Common myeloid progenitor, CD34-positive (primary cell): Measurements from ENCODE around the gene MCF2L.
"Not testable (repeated sequence)": the region's sequence is repeated elsewhere in the genome, so short reads cannot be mapped to it uniquely, and the experiment has no call there.

ENCODE experiments used
- CTCF ChIA-PET: fragments of 350-600 bp; sonication (Branson Sonifier 250); formaldehyde crosslinking; loops from one replicate; lab custom pipeline; 2021; ENCODE audit warnings: antibody characterized with exemption; lab: Charles Lee
- POLR2A ChIA-PET: fragments of 350-600 bp; sonication (Branson Sonifier 250); formaldehyde crosslinking; loops from one replicate; lab custom pipeline; 2021; ENCODE audit warnings: antibody characterized with exemption; lab: Charles Lee
- DNase-seq, 3 donors: peaks; one replicate each; pipeline versions ENCODE4 v3.0.0 to v3.0.0-alpha.2; 2013
- H3K27ac ChIP-seq, 2 experiments: 1 replicate in 1 of 2; 2 replicates in 1 of 2; pipeline ENCODE4 v1.7.0; 2013; ENCODE audit warnings: inconsistent platforms in 2 of 2, low read length in 2 of 2, mild to moderate bottlenecking in 2 of 2, low read depth in 1 of 2, moderate library complexity in 1 of 2; ENCODE audit not compliant: severe bottlenecking in 2 of 2, insufficient read depth in 1 of 2, poor library complexity in 1 of 2
- H3K27me3 ChIP-seq, 5 experiments: replicated peaks in 2 of 5; 1 replicate in 3 of 5; 2 replicates in 2 of 5; pipeline versions ENCODE4 v1.6.1 to v1.7.0; 2013; ENCODE audit warnings: low read length in 4 of 5, mild to moderate bottlenecking in 2 of 5, moderate library complexity in 2 of 5, inconsistent platforms in 1 of 5; ENCODE audit not compliant: insufficient read depth in 5 of 5, control insufficient read depth in 4 of 5
- H3K36me3 ChIP-seq, 4 experiments: 1 replicate in 2 of 4; 2 replicates in 2 of 4; pipeline versions ENCODE4 v1.6.1 to v1.7.0; 2013; ENCODE audit warnings: low read length in 3 of 4, control low read depth in 1 of 4, mild to moderate bottlenecking in 1 of 4; ENCODE audit not compliant: control insufficient read depth in 4 of 4, insufficient read depth in 4 of 4
- H3K4me1 ChIP-seq, 4 experiments: 1 replicate in 3 of 4; 2 replicates in 1 of 4; pipeline versions ENCODE4 v1.6.1 to v1.7.1; 2013; ENCODE audit warnings: low read length in 3 of 4, mild to moderate bottlenecking in 3 of 4, control low read depth in 1 of 4, inconsistent platforms in 1 of 4, moderate library complexity in 1 of 4; ENCODE audit not compliant: control insufficient read depth in 4 of 4, insufficient read depth in 4 of 4; ENCODE audit errors: control extremely low read depth in 1 of 4
- H3K4me3 ChIP-seq, 7 experiments: 1 replicate in 4 of 7; 2 replicates in 3 of 7; pipeline versions ENCODE4 v1.5.1 to v1.7.0; 2013; ENCODE audit warnings: mild to moderate bottlenecking in 7 of 7, low read length in 6 of 7, moderate library complexity in 6 of 7, inconsistent platforms in 2 of 7, low read depth in 2 of 7, control low read depth in 1 of 7; ENCODE audit not compliant: insufficient read depth in 4 of 7, control insufficient read depth in 1 of 7; ENCODE audit errors: extremely low read depth in 1 of 7
- H3K9me3 ChIP-seq, 5 experiments: 1 replicate in 4 of 5; 2 replicates in 1 of 5; pipeline versions ENCODE4 v1.6.1 to v1.7.1; 2013; ENCODE audit warnings: low read length in 4 of 5, mild to moderate bottlenecking in 2 of 5, inconsistent platforms in 1 of 5, low read depth in 1 of 5, moderate library complexity in 1 of 5; ENCODE audit not compliant: control insufficient read depth in 4 of 5, insufficient read depth in 2 of 5; ENCODE audit errors: control extremely low read depth in 1 of 5
- WGBS: methylation state at CpG from one replicate; pipeline ENCODE4 v1.1.5; 2013; ENCODE audit not compliant: insufficient coverage; 5-methylcytosine and 5-hydroxymethylcytosine counted together

The MCF2L gene

GRCh38 chr13:113051641-113052040 lies 82.6 kb downstream of the MCF2L start:
- WGBS: 98% methylated on average over 11 of the region's 14 CpGs
- CTCF ChIA-PET: interaction anchor here (0.8 kb wide), 1 partner anchor 84 kb away, joined by 3 read pairs; no protein-coding TSS in a partner anchor
- Histone ChIP-seq H3K27me3 (no peaks in the 10 kb centered on the region), H3K4me1 (no peaks in the 10 kb centered on the region), H3K36me3 (no peaks in the 10 kb centered on the region), H3K4me3 (no peak overlapping the region), H3K27ac (no peak overlapping the region), H3K9me3 (no peaks in the 10 kb centered on the region)
- no peak for DNase-seq
- POLR2A ChIA-PET: no interaction called here

GRCh38 chr13:113052206-113052605 lies 83.2 kb downstream of the MCF2L start:
- WGBS: 91% methylated on average over 16 of the region's 16 CpGs
- POLR2A ChIA-PET: no interaction called here

GRCh38 chr13:113052971-113053370 lies 84.0 kb downstream of the MCF2L start:
- no peak for DNase-seq
- Histone ChIP-seq H3K4me1 (no peaks in the 10 kb centered on the region), H3K4me3 (no peak overlapping the region), H3K27me3 (no peaks in the 10 kb centered on the region), H3K27ac (no peak overlapping the region), H3K9me3 (peaks cover 0 to 9% (median 0%) of the 10 kb centered on the region in 5 experiments), H3K36me3 (no peaks in the 10 kb centered on the region)
- CTCF ChIA-PET: no interaction called here
- WGBS: over 99% methylated on average over 11 of the region's 13 CpGs
- POLR2A ChIA-PET: no interaction called here

More at GRCh38 chr13:113052206-113052605, 83.2 kb downstream of the MCF2L start:
- Histone ChIP-seq H3K27ac (no peak overlapping the region), H3K27me3 (no peaks in the 10 kb centered on the region), H3K36me3 (no peaks in the 10 kb centered on the region), H3K4me3 (no peak overlapping the region), H3K4me1 (no peaks in the 10 kb centered on the region), H3K9me3 (peaks cover 0 to 2% (median 0%) of the 10 kb centered on the region in 5 experiments)
- no peak for DNase-seq
- CTCF ChIA-PET: no interaction called here

- no peak overlapping the region for H3K27ac ChIP-seq
- no peaks in the 10 kb centered on the region for H3K27me3 ChIP-seq
- peaks cover 0 to 11% (median 0%) of the 10 kb centered on the region in 5 experiments for H3K9me3 ChIP-seq
- 94% methylated on average over 11 of the region's 14 CpGs for WGBS
- H3K36me3 ChIP-seq: no peaks in the 10 kb centered on the region
- H3K4me3 ChIP-seq: no peak overlapping the region
- H3K4me1 ChIP-seq: no peaks in the 10 kb centered on the region
- ChIA-PET CTCF (no interaction called here), POLR2A (no interaction called here)
- no peak for DNase-seq
Observed at GRCh38 chr13:113053376-113053775, 84.4 kb downstream of the MCF2L start.

GRCh38 chr13:113053801-113054604 lies 85.0 kb downstream of the MCF2L start:
- ChIA-PET POLR2A (no interaction called here), CTCF (no interaction called here)
- Histone ChIP-seq H3K4me1 (no peaks in the 10 kb centered on the region), H3K4me3 (no peak overlapping the region), H3K27me3 (no peaks in the 10 kb centered on the region), H3K27ac (no peak overlapping the region), H3K9me3 (peaks cover 0 to 11% (median 0%) of the 10 kb centered on the region in 5 experiments), H3K36me3 (no peaks in the 10 kb centered on the region)
- DNase-seq: no peak
- 95% methylated on average over 21 of the region's 31 CpGs for WGBS

GRCh38 chr13:113057084-113057483 lies 88.1 kb downstream of the MCF2L start:
- Histone ChIP-seq H3K36me3 (no peaks in the 10 kb centered on the region), H3K4me3 (no peak overlapping the region), H3K27me3 (no peaks in the 10 kb centered on the region), H3K4me1 (no peaks in the 10 kb centered on the region), H3K9me3 (peaks cover 0 to 11% (median 0%) of the 10 kb centered on the region in 5 experiments), H3K27ac (no peak overlapping the region)
- 100% methylated on average over 1 of the region's 1 CpG for WGBS
- POLR2A ChIA-PET: no interaction called here
- DNase-seq: peak in 1 of 3 donors; percentile 19
- CTCF ChIA-PET: no interaction called here

GRCh38 chr13:113057559-113057958 lies 88.5 kb downstream of the MCF2L start:
- H3K4me1 ChIP-seq: not testable (repeated sequence)

More at GRCh38 chr13:113057559-113057958, 88.5 kb downstream of the MCF2L start:
- H3K4me3 ChIP-seq, POLR2A ChIA-PET, H3K36me3 ChIP-seq, H3K27ac ChIP-seq, CTCF ChIA-PET, H3K27me3 ChIP-seq: not testable (repeated sequence)
- H3K9me3 ChIP-seq: peaks cover 0 to 11% (median 0%) of the 10 kb centered on the region in 5 experiments
- peak in 1 of 3 donors; percentile 10 for DNase-seq
- WGBS: 100% methylated on average over 3 of the region's 3 CpGs
